Upper lobe of left lung (tissue), 4 donors: ENCODE measurements around the gene LRRC26.

ENCODE experiments used
- POLR2A ChIP-seq, 4 donors: fragments of 450-650 bp; IDR thresholded peaks; one replicate each; pipeline ENCODE4 v1.5.1; 2016 to 2017; ENCODE audit warnings: antibody characterized with exemption in 4 of 4, mild to moderate bottlenecking in 2 of 4
- TF ChIP-seq, protein P1 (sequence below), 6 experiments: fragments of 450-650 bp in 4 of 6; fragments of 200-600 bp in 2 of 6; sonication (generic) in 2 of 6; IDR thresholded peaks; one replicate each; pipeline ENCODE4 v1.5.1; 2016 to 2019; ENCODE audit warnings: antibody characterized with exemption in 6 of 6

DNA sequence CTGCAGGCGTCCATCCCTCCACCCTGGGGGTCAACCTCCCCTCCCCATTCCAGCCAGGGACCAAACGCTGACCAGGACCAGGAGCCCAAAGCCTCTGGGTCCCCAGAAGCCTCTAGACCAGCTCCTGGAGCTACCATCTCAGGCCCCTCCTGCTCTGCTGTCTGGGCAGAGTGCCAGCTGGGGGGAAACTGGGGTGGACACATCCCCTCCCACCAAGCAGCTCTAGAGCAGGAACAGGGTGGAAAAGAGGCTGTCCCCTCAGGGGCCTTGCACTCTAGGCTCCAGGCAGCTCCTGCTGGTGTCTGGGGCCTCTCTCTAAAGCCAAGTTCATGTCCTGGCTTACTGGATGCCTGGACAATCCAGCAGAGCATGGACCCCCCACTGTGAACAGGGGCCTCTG, 23.0 kb upstream of the LRRC26 start:
- no peak for TF ChIP-seq POLR2A (IDR thresholded peaks at IDR 0.05)
- TF ChIP-seq, protein P1, sequence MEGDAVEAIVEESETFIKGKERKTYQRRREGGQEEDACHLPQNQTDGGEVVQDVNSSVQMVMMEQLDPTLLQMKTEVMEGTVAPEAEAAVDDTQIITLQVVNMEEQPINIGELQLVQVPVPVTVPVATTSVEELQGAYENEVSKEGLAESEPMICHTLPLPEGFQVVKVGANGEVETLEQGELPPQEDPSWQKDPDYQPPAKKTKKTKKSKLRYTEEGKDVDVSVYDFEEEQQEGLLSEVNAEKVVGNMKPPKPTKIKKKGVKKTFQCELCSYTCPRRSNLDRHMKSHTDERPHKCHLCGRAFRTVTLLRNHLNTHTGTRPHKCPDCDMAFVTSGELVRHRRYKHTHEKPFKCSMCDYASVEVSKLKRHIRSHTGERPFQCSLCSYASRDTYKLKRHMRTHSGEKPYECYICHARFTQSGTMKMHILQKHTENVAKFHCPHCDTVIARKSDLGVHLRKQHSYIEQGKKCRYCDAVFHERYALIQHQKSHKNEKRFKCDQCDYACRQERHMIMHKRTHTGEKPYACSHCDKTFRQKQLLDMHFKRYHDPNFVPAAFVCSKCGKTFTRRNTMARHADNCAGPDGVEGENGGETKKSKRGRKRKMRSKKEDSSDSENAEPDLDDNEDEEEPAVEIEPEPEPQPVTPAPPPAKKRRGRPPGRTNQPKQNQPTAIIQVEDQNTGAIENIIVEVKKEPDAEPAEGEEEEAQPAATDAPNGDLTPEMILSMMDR (IDR thresholded peaks at IDR 0.05), result no peak
